GM21576 (cell line): Measurements from ENCODE around the gene EPHB2.
"Not testable (repeated sequence)": the region's sequence is repeated elsewhere in the genome, so short reads cannot be mapped to it uniquely, and the experiment has no call there.

Experiments used
- ATAC-seq: cut with Tn5 transposase; IDR thresholded peaks from one replicate; pipeline ENCODE4 v1.9.1; 2021; ENCODE audit warnings: mild to moderate bottlenecking, moderate library complexity; ENCODE audit not compliant: unreplicated experiment

Gene EPHB2

GRCh38 chr1:22710701-22711049, at the start of gene EPHB2:
Gene EPHB2, plus strand, starts transcription at chr1:22710839. Its CDS starts 144 bp downstream, at chr1:22710983.
- peak; percentile 40 for ATAC-seq

- ATAC-seq, result no peak
Measured at GRCh38 chr1:22661880-22662279, 48.8 kb upstream of the EPHB2 start.

- no peak for ATAC-seq
Measured at GRCh38 chr1:22662318-22662717, 48.3 kb upstream of the EPHB2 start.

- no peak for ATAC-seq
Measured at GRCh38 chr1:22662986-22663408, 47.6 kb upstream of the EPHB2 start.

GRCh38 chr1:22665752-22666151, 44.9 kb upstream of the EPHB2 start:
- no peak for ATAC-seq

- no peak for ATAC-seq
Measured at GRCh38 chr1:22666412-22666811, 44.2 kb upstream of the EPHB2 start.

- not testable (repeated sequence) for ATAC-seq
Measured at GRCh38 chr1:22668840-22669239, 41.8 kb upstream of the EPHB2 start.

- no peak for ATAC-seq
Measured at GRCh38 chr1:22670352-22670975, 40.2 kb upstream of the EPHB2 start.

GRCh38 chr1:22671999-22672398, 38.6 kb upstream of the EPHB2 start:
- ATAC-seq, result no peak

- ATAC-seq, result no peak
Measured at GRCh38 chr1:22673486-22674409, 36.9 kb upstream of the EPHB2 start.

- ATAC-seq, result no peak
Measured at GRCh38 chr1:22674410-22674749, 36.3 kb upstream of the EPHB2 start.

- ATAC-seq, result not testable (repeated sequence)
Measured at GRCh38 chr1:22676151-22676550, 34.5 kb upstream of the EPHB2 start.

- no peak for ATAC-seq
Measured at GRCh38 chr1:22676916-22677583, 33.6 kb upstream of the EPHB2 start.

- no peak for ATAC-seq
Measured at GRCh38 chr1:22677931-22678896, 32.4 kb upstream of the EPHB2 start.

- ATAC-seq, result no peak
Measured at GRCh38 chr1:22680726-22681125, 29.9 kb upstream of the EPHB2 start.

GRCh38 chr1:22681556-22682276, 28.9 kb upstream of the EPHB2 start:
- no peak for ATAC-seq

- no peak for ATAC-seq
Measured at GRCh38 chr1:22683547-22683946, 27.1 kb upstream of the EPHB2 start.

- no peak for ATAC-seq
Measured at GRCh38 chr1:22685591-22686059, 25.0 kb upstream of the EPHB2 start.

- ATAC-seq, result no peak
Measured at GRCh38 chr1:22687191-22687590, 23.4 kb upstream of the EPHB2 start.

- no peak for ATAC-seq
Measured at GRCh38 chr1:22688466-22688865, 22.2 kb upstream of the EPHB2 start.
